ENCODE data around the gene ING3. TPM values are rescaled to one million over a fixed set of nuclear protein-coding genes. Genes with fewer than 3 reads are reported as not detected.

ING3 gene
- total RNA-seq, 4 donors from 2014 or later: 1.5 to 23.6 (median 16.2) TPM

DNA sequence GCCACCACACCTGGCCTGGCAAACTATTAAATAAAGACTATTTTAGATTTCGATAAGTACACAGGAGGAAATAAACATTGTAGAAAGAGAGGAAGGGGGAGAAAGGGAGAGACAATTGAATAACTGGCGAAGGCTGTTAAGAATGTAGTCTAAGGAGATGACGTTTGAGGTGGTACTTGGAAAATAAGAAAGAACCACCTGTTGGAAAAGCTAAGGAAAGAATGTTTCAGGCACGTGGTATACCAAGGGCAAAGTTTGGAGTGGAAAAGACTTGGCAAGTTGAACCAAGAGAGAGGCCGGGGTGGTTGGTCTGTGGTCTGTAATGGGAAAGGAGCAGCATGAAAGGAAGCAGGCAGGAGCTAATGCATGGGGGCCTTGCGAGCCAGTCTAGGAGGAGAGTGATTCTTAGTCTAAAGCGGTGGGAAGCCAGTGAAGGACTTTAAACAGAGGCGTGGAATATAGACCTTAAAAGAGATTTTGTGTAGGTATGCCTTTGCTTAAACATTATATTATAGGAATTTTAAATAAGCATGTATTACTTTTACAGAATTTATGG lies 9.4 kb downstream of the ING3 start:
- 92 to 94% methylated on average over 8 of the region's 8 CpGs for WGBS, 2 donors (ENCODE audit: low coverage in 1 of 2)

DNA sequence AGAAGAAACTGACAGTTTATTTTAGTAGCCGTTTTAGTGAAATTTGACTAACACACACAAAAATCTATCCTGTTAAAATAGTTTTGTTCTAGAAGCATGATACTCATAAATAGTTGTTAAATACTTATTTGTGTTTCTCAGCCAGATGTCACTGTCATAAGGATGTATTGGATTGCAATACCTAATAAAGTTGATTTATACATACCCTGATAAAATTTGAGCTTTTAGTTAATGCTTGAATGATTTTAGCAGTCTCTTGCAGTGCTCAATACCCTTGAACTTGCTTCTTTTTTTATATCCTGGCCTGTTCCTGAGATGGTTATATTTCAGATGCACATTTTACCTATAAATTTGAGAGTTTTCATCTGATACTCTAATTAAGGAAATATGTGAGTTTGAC lies 10.1 kb downstream of the ING3 start:
- H3K4me1 ChIP-seq: peaks cover 0 to 4% (median 0%) of the 10 kb centered on the region in 4 donors
- peaks cover 0 to 40% (median 16%) of the 10 kb centered on the region in 4 donors for H3K36me3 ChIP-seq
- intact Hi-C loops (cut with DNase I; ENCODE audit: low total_unique reads): no loop called here
- no peaks in the 10 kb centered on the region for H3K9me3 ChIP-seq
- no peak for TF ChIP-seq POLR2A (IDR thresholded peaks at IDR 0.05)
- TF ChIP-seq, protein P1, sequence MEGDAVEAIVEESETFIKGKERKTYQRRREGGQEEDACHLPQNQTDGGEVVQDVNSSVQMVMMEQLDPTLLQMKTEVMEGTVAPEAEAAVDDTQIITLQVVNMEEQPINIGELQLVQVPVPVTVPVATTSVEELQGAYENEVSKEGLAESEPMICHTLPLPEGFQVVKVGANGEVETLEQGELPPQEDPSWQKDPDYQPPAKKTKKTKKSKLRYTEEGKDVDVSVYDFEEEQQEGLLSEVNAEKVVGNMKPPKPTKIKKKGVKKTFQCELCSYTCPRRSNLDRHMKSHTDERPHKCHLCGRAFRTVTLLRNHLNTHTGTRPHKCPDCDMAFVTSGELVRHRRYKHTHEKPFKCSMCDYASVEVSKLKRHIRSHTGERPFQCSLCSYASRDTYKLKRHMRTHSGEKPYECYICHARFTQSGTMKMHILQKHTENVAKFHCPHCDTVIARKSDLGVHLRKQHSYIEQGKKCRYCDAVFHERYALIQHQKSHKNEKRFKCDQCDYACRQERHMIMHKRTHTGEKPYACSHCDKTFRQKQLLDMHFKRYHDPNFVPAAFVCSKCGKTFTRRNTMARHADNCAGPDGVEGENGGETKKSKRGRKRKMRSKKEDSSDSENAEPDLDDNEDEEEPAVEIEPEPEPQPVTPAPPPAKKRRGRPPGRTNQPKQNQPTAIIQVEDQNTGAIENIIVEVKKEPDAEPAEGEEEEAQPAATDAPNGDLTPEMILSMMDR (IDR thresholded peaks at IDR 0.05): no peak
- no peak for TF ChIP-seq EP300 (IDR thresholded peaks at IDR 0.05; ENCODE audit: low read depth)
- no peak for TF ChIP-seq POLR2AphosphoS5 (IDR thresholded peaks at IDR 0.05)
- in situ Hi-C loops (cut with MboI; ENCODE audit: low pct_ligation_motif_present in 1 of 4, low pct_unique_long_range_greater_than_20kb in 1 of 4, low sequenced_read_pairs in 3 of 4): no loop called here
- H3K27ac ChIP-seq: no peak overlapping the region
- DNase-seq: no peak
- no peaks in the 10 kb centered on the region for H3K27me3 ChIP-seq
- 71 to 80% methylated on average over 1 of the region's 1 CpG for WGBS, 2 donors (ENCODE audit: low coverage in 1 of 2)
- H3K4me3 ChIP-seq: no peak overlapping the region

More for the DNA sequence above, 9.4 kb downstream of the ING3 start:
- H3K27me3 ChIP-seq: no peaks in the 10 kb centered on the region
- in situ Hi-C loops (cut with MboI; ENCODE audit: low pct_ligation_motif_present in 1 of 4, low pct_unique_long_range_greater_than_20kb in 1 of 4, low sequenced_read_pairs in 3 of 4) (no loop called here), intact Hi-C loops (cut with DNase I; ENCODE audit: low total_unique reads) (loop anchor here (10.0 kb wide), 1 partner anchor 155 kb away; no protein-coding TSS in a partner anchor)
- peaks cover 0 to 4% (median 0%) of the 10 kb centered on the region in 4 donors for H3K4me1 ChIP-seq
- H3K36me3 ChIP-seq: peaks cover 0 to 35% (median 17%) of the 10 kb centered on the region in 4 donors
- no peak for TF ChIP-seq POLR2A (IDR thresholded peaks at IDR 0.05)
- TF ChIP-seq, protein P1 (IDR thresholded peaks at IDR 0.05): no peak
- H3K4me3 ChIP-seq: no peak overlapping the region
- DNase-seq: no peak
- H3K27ac ChIP-seq: no peak overlapping the region
- H3K9me3 ChIP-seq: no peaks in the 10 kb centered on the region

DNA sequence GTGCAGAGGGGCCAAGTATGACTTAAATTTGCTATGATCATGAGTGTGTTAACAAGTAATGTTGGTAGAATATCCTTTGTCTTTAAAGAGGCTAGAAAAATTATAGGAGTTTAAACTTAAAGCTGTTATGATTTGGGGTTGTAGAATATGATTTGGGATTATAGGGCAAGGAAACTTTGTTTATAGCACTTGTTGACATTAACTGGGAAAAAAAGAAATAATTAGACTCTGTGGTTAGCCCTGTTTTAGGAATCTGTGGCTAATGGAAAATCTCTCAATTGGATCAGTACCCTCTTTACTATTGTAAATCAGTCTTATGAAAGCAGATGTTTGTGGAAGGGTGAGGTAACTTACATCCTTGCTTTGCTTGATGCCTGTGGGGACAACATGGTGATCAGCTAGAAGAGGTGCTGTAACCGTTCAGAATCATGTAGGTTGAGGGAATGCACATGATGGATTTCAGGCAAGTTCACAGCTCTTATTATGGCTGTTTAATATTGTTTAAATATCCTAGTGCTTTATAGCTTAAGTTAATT lies 11.1 kb downstream of the ING3 start:
- no peak for TF ChIP-seq POLR2A (IDR thresholded peaks at IDR 0.05)
- TF ChIP-seq POLR2AphosphoS5 (IDR thresholded peaks at IDR 0.05): no peak
- no peak for TF ChIP-seq EP300 (IDR thresholded peaks at IDR 0.05; ENCODE audit: low read depth)
- TF ChIP-seq, protein P1 (IDR thresholded peaks at IDR 0.05): no peak
- Histone ChIP-seq H3K27ac (no peak overlapping the region), H3K4me3 (no peak overlapping the region), H3K9me3 (no peaks in the 10 kb centered on the region), H3K4me1 (peaks cover 0 to 4% (median 0%) of the 10 kb centered on the region in 4 donors), H3K27me3 (no peaks in the 10 kb centered on the region), H3K36me3 (peaks cover 0 to 31% (median 13%) of the 10 kb centered on the region in 4 donors)
- 30% methylated on average over 1 of the region's 1 CpG; no CpG with 5 or more reads in 1 of the 2 donors for WGBS, 2 donors (ENCODE audit: low coverage in 1 of 2)
- in situ Hi-C loops (cut with MboI; ENCODE audit: low pct_ligation_motif_present in 1 of 4, low pct_unique_long_range_greater_than_20kb in 1 of 4, low sequenced_read_pairs in 3 of 4) (no loop called here), intact Hi-C loops (cut with DNase I; ENCODE audit: low total_unique reads) (no loop called here)
- no peak for DNase-seq

DNA sequence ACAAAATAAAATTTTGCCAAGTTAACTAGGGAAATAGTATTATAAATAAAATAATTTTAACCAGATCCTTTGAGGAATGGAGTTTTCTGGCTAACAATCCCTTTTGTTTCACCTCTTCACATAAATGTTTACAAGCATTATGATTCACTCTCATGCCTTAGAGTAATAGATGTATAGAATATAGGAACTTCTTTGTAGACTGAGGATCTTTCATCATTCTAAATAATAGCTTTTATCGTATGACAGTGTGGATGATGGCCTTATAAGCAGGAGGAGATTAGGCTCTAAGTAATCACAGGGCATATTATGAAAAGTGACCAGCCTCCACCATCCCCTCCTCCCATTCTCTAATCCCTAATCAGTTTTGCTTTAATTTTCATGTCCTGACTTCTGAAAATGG lies 13.5 kb downstream of the ING3 start:
- in situ Hi-C loops (cut with MboI; ENCODE audit: low pct_ligation_motif_present in 1 of 4, low pct_unique_long_range_greater_than_20kb in 1 of 4, low sequenced_read_pairs in 3 of 4) (no loop called here), intact Hi-C loops (cut with DNase I; ENCODE audit: low total_unique reads) (no loop called here)
- peaks cover 0 to 4% (median 0%) of the 10 kb centered on the region in 4 donors for H3K4me1 ChIP-seq
- no peaks in the 10 kb centered on the region for H3K27me3 ChIP-seq
- TF ChIP-seq POLR2AphosphoS5 (IDR thresholded peaks at IDR 0.05) (no peak), POLR2A (IDR thresholded peaks at IDR 0.05) (no peak), EP300 (IDR thresholded peaks at IDR 0.05; ENCODE audit: low read depth) (no peak)
- TF ChIP-seq, protein P1 (IDR thresholded peaks at IDR 0.05): no peak
- no peak overlapping the region for H3K4me3 ChIP-seq
- H3K9me3 ChIP-seq: no peaks in the 10 kb centered on the region
- no peak for DNase-seq
- H3K27ac ChIP-seq: no peak overlapping the region
- 97 to 100% methylated on average over 1 of the region's 1 CpG for WGBS, 2 donors (ENCODE audit: low coverage in 1 of 2)
- peaks cover 0 to 37% (median 15%) of the 10 kb centered on the region in 4 donors for H3K36me3 ChIP-seq
